HepG2 (cell line): Measurements from ENCODE around the gene RAB11FIP5. TPM values are rescaled to one million over a fixed set of nuclear protein-coding genes. Genes with fewer than 3 reads are reported as not detected.

ENCODE experiments used
- ADNP ChIP-seq: sonication (generic); formaldehyde crosslinking; IDR thresholded peaks from 2 replicates; pipeline ENCODE4 v1.4.0; 2020; ENCODE audit warnings: missing genetic modification reagents
- ATF3 ChIP-seq: sonication (generic); formaldehyde crosslinking; IDR thresholded peaks from 2 replicates; pipeline ENCODE4 v1.4.0; 2020; ENCODE audit warnings: missing genetic modification reagents
- GATAD2A ChIP-seq: IDR thresholded peaks from 2 replicates; pipeline ENCODE4 v1.6.1; 2016
- HMGXB3 ChIP-seq: sonication (generic); formaldehyde crosslinking; IDR thresholded peaks from 2 replicates; pipeline ENCODE4 v1.4.0; 2020; ENCODE audit warnings: missing genetic modification reagents, borderline replicate concordance
- HOMEZ ChIP-seq: IDR thresholded peaks from 2 replicates; pipeline ENCODE4 v1.6.1; 2016; ENCODE audit warnings: low read depth
- KDM1A ChIP-seq: IDR thresholded peaks from 2 replicates; pipeline ENCODE4 v1.6.1; 2016; ENCODE audit warnings: missing compliant biosample characterization
- MAFF ChIP-seq: IDR thresholded peaks from 2 replicates; pipeline ENCODE4 v1.6.1; 2011; ENCODE audit warnings: low read depth, low read length, improper control_type of control experiment
- PATZ1 ChIP-seq: sonication (generic); formaldehyde crosslinking; IDR thresholded peaks from 2 replicates; pipeline ENCODE4 v1.4.0; 2020; ENCODE audit warnings: missing genetic modification reagents
- PRDM4 ChIP-seq: sonication (generic); formaldehyde crosslinking; IDR thresholded peaks from 2 replicates; pipeline ENCODE4 v1.9.0; 2021; ENCODE audit warnings: missing genetic modification reagents, borderline replicate concordance
- XRCC5 ChIP-seq: fragments of 200-400 bp; formaldehyde crosslinking; optimal IDR thresholded peaks from 2 replicates; pipeline ENCODE3; 2017; ENCODE audit warnings: mild to moderate bottlenecking, low read length
- ZBTB38 ChIP-seq: sonication (generic); formaldehyde crosslinking; IDR thresholded peaks from 2 replicates; pipeline ENCODE4 v1.5.1; 2020; ENCODE audit warnings: mild to moderate bottlenecking, missing genetic modification reagents
- ZBTB43 ChIP-seq: sonication (generic); formaldehyde crosslinking; conservative IDR thresholded peaks from 2 replicates; pipeline ENCODE4 v1.4.0; 2020; ENCODE audit warnings: missing genetic modification reagents
- ZNF451 ChIP-seq: sonication (generic); formaldehyde crosslinking; IDR thresholded peaks from 2 replicates; pipeline ENCODE4 v1.5.0; 2020; ENCODE audit warnings: mild to moderate bottlenecking, missing genetic modification reagents
- ZNF883 ChIP-seq: sonication (generic); formaldehyde crosslinking; IDR thresholded peaks from 2 replicates; pipeline ENCODE4 v1.5.1; 2020; ENCODE audit warnings: mild to moderate bottlenecking, missing genetic modification reagents; ENCODE audit errors: not compliant biosample characterization
- polyA plus RNA-seq, 8 experiments: library from polyadenylated mRNA; depleted of rRNA in 3 of 8; stranded (reverse) in 7 of 8; unstranded in 1 of 8; fragments of >200 nt; fragmentation: Illumina TruSeq in 4 of 8; extraction: Trizol in 4 of 8; gene quantifications; 2 replicates each; pipeline versions ENCODE4 v1.2.1 to v1.2.3, GENCODE V29; 2011 to 2016; ENCODE audit warnings: low read depth in 4 of 8, missing spikeins in 1 of 8, mixed read lengths in 1 of 8; ENCODE audit not compliant: insufficient read depth in 1 of 8
- total RNA-seq, 5 experiments: library from RNA; depleted of rRNA; stranded (reverse); fragments of >200 nt; fragmentation: Illumina TruSeq; extraction: Trizol; gene quantifications; 2 replicates each; pipeline ENCODE4 v1.2.3, GENCODE V29; 2016; ENCODE audit warnings: low read depth in 1 of 5
- TF ChIP-seq, protein P1 (sequence below): sonication (generic); formaldehyde crosslinking; IDR thresholded peaks from 2 replicates; pipeline ENCODE4 v1.9.0; 2022; ENCODE audit warnings: low read depth, missing genetic modification reagents

Gene RAB11FIP5
- total and polyA plus RNA-seq, 2 of the 13 experiments (the other 11 are each of a cell fraction or from before 2014, with no cell fraction given): 9.4 to 22.9 TPM

DNA sequence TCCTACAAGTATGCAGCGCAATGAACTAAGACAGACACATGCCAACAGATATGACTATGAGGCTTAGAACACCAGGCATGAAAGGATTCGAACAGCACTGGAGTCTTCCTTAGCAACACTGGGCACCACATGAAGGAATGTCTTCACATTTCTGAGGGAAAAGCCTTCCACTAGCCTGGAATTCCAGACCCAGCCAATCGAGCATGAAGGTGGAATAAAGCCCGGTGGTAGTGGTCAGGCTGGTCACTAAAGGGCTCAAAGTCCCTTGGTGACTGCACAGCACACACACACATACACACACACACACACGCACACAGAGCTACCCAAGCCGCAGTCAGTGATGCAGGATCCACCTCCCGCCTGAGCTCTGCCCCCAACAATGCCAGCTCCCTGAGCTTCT, 21.6 kb downstream of the RAB11FIP5 start (continued):
- TF ChIP-seq ZBTB43 (CRISPR knock-in tag): peak; percentile 67
- no peak for TF ChIP-seq ATF3 (CRISPR knock-in tag)
- peak; percentile 99 for TF ChIP-seq XRCC5
- no peak for TF ChIP-seq ZNF883 (CRISPR knock-in tag)
- TF ChIP-seq PATZ1 (CRISPR knock-in tag): 0 out of 2 replicates have a peak, but pooled peaks have one; percentile 18
- TF ChIP-seq MAFF: peak; percentile 29; the same call in 1 of the 2 replicates
- peak; percentile 71 for TF ChIP-seq GATAD2A (CRISPR knock-in tag)
- TF ChIP-seq PRDM4: no peak
- TF ChIP-seq KDM1A (CRISPR knock-in tag): no peak
- TF ChIP-seq, protein P1, sequence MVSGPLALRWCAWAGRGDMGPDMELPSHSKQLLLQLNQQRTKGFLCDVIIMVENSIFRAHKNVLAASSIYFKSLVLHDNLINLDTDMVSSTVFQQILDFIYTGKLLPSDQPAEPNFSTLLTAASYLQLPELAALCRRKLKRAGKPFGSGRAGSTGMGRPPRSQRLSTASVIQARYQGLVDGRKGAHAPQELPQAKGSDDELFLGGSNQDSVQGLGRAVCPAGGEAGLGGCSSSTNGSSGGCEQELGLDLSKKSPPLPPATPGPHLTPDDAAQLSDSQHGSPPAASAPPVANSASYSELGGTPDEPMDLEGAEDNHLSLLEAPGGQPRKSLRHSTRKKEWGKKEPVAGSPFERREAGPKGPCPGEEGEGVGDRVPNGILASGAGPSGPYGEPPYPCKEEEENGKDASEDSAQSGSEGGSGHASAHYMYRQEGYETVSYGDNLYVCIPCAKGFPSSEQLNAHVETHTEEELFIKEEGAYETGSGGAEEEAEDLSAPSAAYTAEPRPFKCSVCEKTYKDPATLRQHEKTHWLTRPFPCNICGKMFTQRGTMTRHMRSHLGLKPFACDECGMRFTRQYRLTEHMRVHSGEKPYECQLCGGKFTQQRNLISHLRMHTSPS (CRISPR knock-in tag): peak; percentile 88
- peak; percentile 70; the same call in 1 of the 2 replicates for TF ChIP-seq HMGXB3
- peak; percentile 91 for TF ChIP-seq ZBTB38
- TF ChIP-seq ADNP (CRISPR knock-in tag): no peak
- TF ChIP-seq ZNF451: no peak
- TF ChIP-seq HOMEZ (CRISPR knock-in tag): no peak
